Prostate gland (tissue), 2 donors: Measurements from ENCODE around the gene SF3A1. TPM values are rescaled to one million over a fixed set of nuclear protein-coding genes. Genes with fewer than 3 reads are reported as not detected.

ENCODE experiments used
- DNase-seq: peaks from one replicate; pipeline ENCODE4 v3.0.0-alpha.2; 2019; ENCODE audit warnings: low spot score
- H3K27ac ChIP-seq, 2 donors: fragments of 200-600 bp; sonication (generic); 2 replicates each; pipeline ENCODE4 v1.5.1; 2017 to 2019
- H3K27me3 ChIP-seq: fragments of 200-600 bp; sonication (generic); replicated peaks from 2 replicates; pipeline ENCODE4 v1.5.1; 2019; ENCODE audit not compliant: insufficient read depth
- H3K36me3 ChIP-seq, 2 donors: fragments of 200-600 bp; sonication (generic); 1 replicate in 1 of 2; 2 replicates in 1 of 2; pipeline versions ENCODE4 v1.5.1 to v1.8.1; 2017 to 2019
- H3K4me1 ChIP-seq: fragments of 200-600 bp; sonication (generic); replicated peaks from 2 replicates; pipeline ENCODE4 v1.5.1; 2019
- H3K4me3 ChIP-seq, 2 donors: fragments of 200-600 bp; sonication (generic); 2 replicates each; pipeline ENCODE4 v1.5.1; 2017 to 2019
- H3K9me3 ChIP-seq: fragments of 200-600 bp; sonication (generic); 2 replicates; pipeline ENCODE4 v1.5.1; 2017
- CTCF ChIP-seq, 4 experiments: fragments of 200-600 bp in 2 of 4; fragments of 450-650 bp in 2 of 4; sonication (generic) in 2 of 4; IDR thresholded peaks; 1 replicate in 3 of 4; 2 replicates in 1 of 4; pipeline ENCODE4 v1.5.1; 2016 to 2019; ENCODE audit warnings: antibody characterized with exemption in 4 of 4, mild to moderate bottlenecking in 2 of 4, moderate library complexity in 2 of 4
- POLR2A ChIP-seq: fragments of 450-650 bp; IDR thresholded peaks from one replicate; pipeline ENCODE4 v1.6.1; 2016; ENCODE audit warnings: antibody characterized with exemption, mild to moderate bottlenecking
- POLR2AphosphoS5 ChIP-seq: sonication (generic); formaldehyde crosslinking; IDR thresholded peaks from one replicate; pipeline ENCODE4 v1.6.1; 2017; ENCODE audit warnings: antibody characterized with exemption
- WGBS: methylation state at CpG from one replicate; pipeline ENCODE4 v1.1.5; 2018; 5-methylcytosine and 5-hydroxymethylcytosine counted together
- intact Hi-C: fragments of 100-400 bp; cut with DNase I; formaldehyde crosslinking; loops from one replicate; pipeline ENCODE4 v1.14.2; 2022
- total RNA-seq, 2 donors: library from RNA; depleted of rRNA; stranded (reverse); fragments of >200 nt; gene quantifications; one replicate each; pipeline ENCODE4 v1.1.0, GENCODE V29; 2016

SF3A1 gene
- total RNA-seq, 2 donors from 2014 or later: 108 to 134 TPM

- no peaks in the 10 kb centered on the region for H3K27me3 ChIP-seq
- TF ChIP-seq CTCF (IDR thresholded peaks at IDR 0.05) (no peak), POLR2AphosphoS5 (no peak), POLR2A (no peak)
- H3K27ac ChIP-seq: peak overlapping the region; percentile 91
- intact Hi-C loops: no loop called here
- 73% methylated on average over 13 of the region's 13 CpGs for WGBS
- H3K9me3 ChIP-seq: no peaks in the 10 kb centered on the region
- peaks cover 0 to 12% of the 10 kb centered on the region in 2 donors for H3K36me3 ChIP-seq
- H3K4me3 ChIP-seq: no peak overlapping the region
- peaks cover 52% of the 10 kb centered on the region for H3K4me1 ChIP-seq
- DNase-seq: no peak
Measured at GRCh38 chr22:30299322-30299721, 57.4 kb downstream of the SF3A1 start.

- Histone ChIP-seq H3K9me3 (no peaks in the 10 kb centered on the region), H3K27me3 (no peaks in the 10 kb centered on the region), H3K4me1 (peaks cover 40% of the 10 kb centered on the region), H3K27ac (peak overlapping the region; percentile 91), H3K36me3 (peaks cover 3 to 12% of the 10 kb centered on the region in 2 donors), H3K4me3 (no peak overlapping the region)
- peak; percentile 91 for DNase-seq
- intact Hi-C loops: no loop called here
- 52% methylated on average over 9 of the region's 9 CpGs for WGBS
- TF ChIP-seq POLR2AphosphoS5 (peak; percentile 96), CTCF (IDR thresholded peaks at IDR 0.05) (peak in 2 of 4 experiments; percentile 41 to 46), POLR2A (peak; percentile 25)
Measured at GRCh38 chr22:30297991-30298701, 58.5 kb downstream of the SF3A1 start.

GRCh38 chr22:30297276-30297990 is 59.3 kb downstream of the SF3A1 start:
- Histone ChIP-seq H3K9me3 (no peaks in the 10 kb centered on the region), H3K4me1 (peaks cover 34% of the 10 kb centered on the region), H3K27ac (peak overlapping the region; percentile 91), H3K27me3 (no peaks in the 10 kb centered on the region), H3K4me3 (no peak overlapping the region), H3K36me3 (peaks cover 5 to 12% of the 10 kb centered on the region in 2 donors)
- DNase-seq: no peak
- TF ChIP-seq POLR2AphosphoS5 (no peak), POLR2A (no peak), CTCF (IDR thresholded peaks at IDR 0.05) (no peak)
- intact Hi-C loops: no loop called here
- WGBS: 84% methylated on average over 11 of the region's 11 CpGs

GRCh38 chr22:30296833-30297232 is 59.9 kb downstream of the SF3A1 start:
- Histone ChIP-seq H3K27ac (peak overlapping the region; percentile 32 to 91), H3K9me3 (no peaks in the 10 kb centered on the region), H3K4me1 (peaks cover 29% of the 10 kb centered on the region), H3K36me3 (peaks cover 5 to 12% of the 10 kb centered on the region in 2 donors), H3K27me3 (no peaks in the 10 kb centered on the region), H3K4me3 (no peak overlapping the region)
- TF ChIP-seq POLR2A (no peak), CTCF (IDR thresholded peaks at IDR 0.05) (no peak), POLR2AphosphoS5 (no peak)
- WGBS: 77% methylated on average over 3 of the region's 3 CpGs
- intact Hi-C loops: no loop called here
- DNase-seq: no peak
